Cardiac septum (tissue), 1 donor: ENCODE results near the gene SLC4A7. TPM values are rescaled to one million over a fixed set of nuclear protein-coding genes. Genes with fewer than 3 reads are reported as not detected.
A peak's percentile ranks its signal among the peaks of the same experiment; 100 is the strongest.
"Not testable (repeated sequence)": the region's sequence is repeated elsewhere in the genome, so short reads cannot be mapped to it uniquely, and the experiment has no call there.

Experiments used
- DNase-seq: peaks from one replicate; pipeline ENCODE4 v3.0.0-alpha.2; 2020; ENCODE audit warnings: low spot score
- intact Hi-C: fragments of 100-400 bp; cut with DNase I; formaldehyde crosslinking; loops from one replicate; pipeline ENCODE4 v1.14.0; 2022
- long read RNA-seq: library from polyadenylated mRNA; unstranded; transcript quantifications from one replicate; pipeline ENCODE4 v2.0.0, GENCODE V29; 2021
- total RNA-seq: library from RNA; stranded (reverse); fragmentation: NEBNext Ultra II Directional; extraction: Animal tissue kit (Norgen Biotek cat#: 25700); gene quantifications from one replicate; pipeline ENCODE4 v1.2.1, GENCODE V29; 2021
- donor health status: DM: no; HTN: no; CAD: no.

SLC4A7 gene
- total RNA-seq = 13.5 TPM
- long read RNA-seq, partial matches to known transcripts = 3 of 5 reads
- long read RNA-seq, other reads (novel, unspliced or antisense) = 1 of 5 reads

DNA sequence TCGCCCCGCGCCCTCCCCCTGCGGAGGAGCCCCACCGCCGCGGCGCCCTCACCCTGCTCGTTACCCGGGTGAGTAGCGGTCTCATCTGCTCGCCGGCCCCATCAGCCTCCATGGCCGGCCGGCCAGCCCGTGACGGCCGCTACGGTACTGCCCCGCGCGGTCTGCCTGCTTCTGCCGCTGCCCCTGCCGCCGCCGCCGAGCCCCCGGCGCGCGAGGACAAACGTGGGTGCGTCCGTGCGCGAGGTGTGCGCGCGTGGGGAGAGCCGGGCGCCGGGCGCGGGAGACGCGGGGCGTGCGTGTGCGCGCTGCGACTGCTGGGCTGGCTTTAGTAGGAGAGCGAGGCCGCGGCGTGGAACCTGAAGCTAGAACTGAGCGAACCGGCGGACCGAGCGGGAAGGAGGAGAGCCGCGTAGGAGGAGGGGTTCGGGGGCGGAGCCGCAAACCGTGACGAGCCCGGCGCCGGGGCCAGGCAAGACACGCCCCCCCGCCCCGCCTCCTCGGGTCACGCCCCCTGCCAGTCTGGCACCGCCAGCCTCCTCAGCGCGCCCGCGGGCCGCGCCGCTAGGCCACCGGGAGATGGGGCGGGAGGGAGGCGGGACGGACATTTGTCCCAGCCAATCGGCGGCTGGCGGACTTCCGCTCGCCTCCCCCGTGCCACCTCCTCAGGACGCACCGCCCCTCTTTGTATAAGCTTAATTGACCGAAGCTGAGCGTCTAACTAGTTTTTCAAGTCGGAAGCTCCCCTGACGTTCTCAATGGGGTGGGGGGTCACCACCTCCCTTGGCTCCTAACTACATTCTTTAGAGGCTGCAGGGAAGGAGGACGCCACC lies at the start of gene SLC4A7:
SLC4A7 (minus strand) TSS at position 370 of the 830 bp plus-strand sequence; CDS start at position 112, 258 bp downstream.
- DNase-seq = peak; percentile 99
- intact Hi-C loops = loop anchor here (5.0 kb wide), 2 partner anchors 38 to 148 kb away; no protein-coding TSS in a partner anchor

DNA sequence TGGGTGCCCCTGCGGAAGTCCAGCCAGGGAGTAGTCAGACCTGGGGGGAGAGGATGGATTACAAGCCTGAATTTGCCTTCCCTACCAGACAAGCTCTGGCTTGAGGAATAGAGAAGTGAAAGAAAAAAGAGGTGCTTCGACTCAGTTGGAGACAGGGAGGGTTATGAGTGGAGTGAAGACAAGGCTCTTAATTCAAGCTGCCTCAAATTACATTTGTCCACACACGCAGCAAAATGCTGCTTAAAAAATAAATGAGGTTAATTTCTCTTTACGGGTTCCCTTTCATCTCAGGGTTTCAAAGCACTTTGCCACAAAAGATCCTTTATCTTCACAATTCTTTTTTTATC lies 49.0 kb upstream of the SLC4A7 start:
- intact Hi-C loops = no loop called here
- DNase-seq = no peak

DNA sequence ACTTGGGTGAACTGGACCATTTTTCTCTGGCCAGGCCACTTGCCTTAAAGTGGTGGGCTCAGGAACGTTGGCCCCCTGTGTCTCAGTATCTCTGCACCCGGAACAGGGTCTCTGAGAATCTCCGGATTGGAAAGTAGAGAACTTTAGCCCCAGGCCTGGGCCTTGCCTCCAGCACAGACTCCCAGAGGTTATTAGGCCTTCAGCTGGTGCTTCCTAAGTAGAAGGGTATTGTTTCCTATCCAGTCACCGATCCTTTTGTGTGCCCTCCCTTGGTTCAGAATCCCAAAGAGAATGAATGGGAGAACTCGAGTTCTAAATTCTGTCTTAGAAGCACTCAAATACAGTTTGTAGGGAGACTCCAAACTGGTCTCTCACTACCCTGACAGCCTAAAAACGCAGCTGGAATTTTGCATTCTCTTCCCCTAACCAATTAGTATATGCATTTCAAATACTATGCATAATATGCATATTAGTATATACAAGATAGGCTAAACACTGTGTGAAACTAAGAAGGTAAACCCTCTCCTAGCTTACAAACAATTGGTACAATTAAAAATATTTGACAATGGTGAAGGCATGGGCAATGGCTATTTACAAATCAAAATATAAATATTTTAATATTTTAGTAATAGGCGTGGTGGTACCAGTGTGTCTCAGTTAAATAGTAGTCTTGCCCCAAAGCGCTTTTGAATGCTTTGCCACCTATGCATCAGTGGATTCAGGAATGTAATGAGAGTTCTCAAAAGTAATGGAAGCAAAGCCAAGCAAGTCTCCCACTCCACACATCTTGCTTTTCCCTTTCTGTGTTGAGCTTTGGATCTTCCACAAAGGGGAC lies 48.5 kb upstream of the SLC4A7 start:
- intact Hi-C loops = no loop called here
- no peak for DNase-seq

DNA sequence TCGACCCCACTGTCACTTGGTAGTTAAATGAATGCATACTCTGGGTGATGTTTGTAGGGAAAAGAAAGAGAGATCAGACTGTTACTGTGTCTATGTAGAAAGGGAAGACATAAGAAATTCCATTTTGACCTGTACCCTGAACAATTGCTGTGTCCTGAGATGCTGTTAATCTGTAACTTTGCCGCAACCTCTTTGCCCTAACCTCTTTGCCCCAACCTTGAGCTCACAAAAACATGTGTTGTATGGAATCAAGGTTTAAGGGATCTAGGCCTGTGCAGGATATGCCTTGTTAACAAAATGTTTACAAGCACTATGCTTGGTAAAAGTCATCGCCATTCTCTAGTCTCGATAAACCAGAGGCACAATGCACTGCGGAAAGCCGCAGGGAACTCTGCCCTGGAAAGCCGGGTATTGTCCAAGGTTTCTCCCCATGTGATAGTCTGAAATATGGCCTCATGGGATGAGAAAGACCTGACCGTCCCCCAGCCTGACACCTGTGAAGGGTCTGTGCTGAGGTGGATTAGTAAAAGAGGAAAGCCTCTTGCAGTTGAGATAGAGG lies 47.1 kb upstream of the SLC4A7 start:
- DNase-seq, intact Hi-C loops: not testable (repeated sequence)

DNA sequence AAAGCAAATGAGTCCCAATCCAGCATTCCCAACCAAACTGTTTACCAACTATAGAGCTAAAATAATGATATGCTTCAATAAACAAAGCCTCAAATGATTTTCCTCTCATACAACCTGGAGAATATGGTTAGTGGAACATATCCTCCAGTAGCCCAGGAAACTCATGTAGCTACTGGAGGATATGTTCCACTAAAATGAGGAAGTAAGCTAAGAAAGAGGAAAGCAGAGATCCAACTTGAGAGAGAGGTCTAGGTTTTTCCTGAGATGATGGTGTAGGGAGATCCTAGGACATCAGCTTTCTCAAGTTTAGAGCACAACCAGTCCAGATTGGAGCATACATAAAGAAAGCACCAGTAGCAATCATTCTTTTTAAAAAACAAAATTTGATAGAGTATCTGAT lies 44.6 kb upstream of the SLC4A7 start:
- intact Hi-C loops = no loop called here
- no peak for DNase-seq

DNA sequence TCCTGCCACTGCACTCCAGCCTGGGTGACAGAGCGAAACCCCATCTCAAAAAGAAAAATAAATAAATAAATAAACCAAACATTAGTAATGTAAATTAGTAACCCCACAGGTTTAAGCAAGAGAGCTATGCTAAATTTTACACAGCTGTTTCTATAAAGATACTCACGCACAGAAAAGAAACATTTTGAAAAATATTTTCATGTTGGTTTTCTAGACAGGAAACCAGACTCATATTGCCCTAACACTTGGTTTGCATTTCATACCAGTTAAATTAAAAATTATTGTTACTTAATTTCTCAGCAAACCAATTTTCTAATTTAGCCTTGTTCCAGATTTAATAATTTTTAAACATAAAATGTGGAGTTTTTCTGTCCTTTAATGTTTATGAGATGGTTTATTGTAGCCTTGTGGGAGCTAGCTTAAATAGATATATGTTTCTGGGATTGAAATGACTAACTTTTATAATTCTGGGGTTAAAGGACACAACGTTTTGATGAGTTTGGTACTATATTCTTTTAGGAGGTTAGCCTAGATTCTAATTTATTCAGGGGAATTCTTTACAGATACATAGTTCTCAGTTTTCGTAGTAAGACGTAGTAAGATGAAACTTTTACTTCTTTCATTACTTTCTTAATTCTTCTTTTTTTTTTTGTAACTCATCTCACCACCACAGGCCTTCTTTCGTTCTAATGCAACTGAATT lies 42.6 kb upstream of the SLC4A7 start:
- intact Hi-C loops = no loop called here
- DNase-seq = no peak

DNA sequence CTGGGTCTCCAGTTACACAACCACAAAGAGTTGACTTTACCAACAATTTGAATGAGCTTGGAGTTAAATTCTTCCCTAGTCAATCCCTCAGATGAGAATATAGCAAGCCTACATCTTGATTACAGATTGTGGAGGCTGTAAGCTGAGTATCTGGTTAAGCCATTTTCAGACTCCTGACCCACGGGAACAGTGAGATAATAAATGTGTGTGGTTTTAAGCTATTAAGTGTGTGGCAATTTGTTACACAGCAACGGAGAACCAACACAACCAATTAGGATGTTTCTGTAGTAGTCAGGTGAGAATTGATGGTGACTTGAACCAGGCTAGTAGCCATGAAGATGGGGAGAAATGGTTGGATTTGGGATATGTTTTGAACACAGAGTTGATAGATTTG lies 37.7 kb upstream of the SLC4A7 start:
- intact Hi-C loops = loop anchor here (5.0 kb wide), 1 partner anchor 40 kb away; the partner anchor contains the start of gene SLC4A7
- no peak for DNase-seq

DNA sequence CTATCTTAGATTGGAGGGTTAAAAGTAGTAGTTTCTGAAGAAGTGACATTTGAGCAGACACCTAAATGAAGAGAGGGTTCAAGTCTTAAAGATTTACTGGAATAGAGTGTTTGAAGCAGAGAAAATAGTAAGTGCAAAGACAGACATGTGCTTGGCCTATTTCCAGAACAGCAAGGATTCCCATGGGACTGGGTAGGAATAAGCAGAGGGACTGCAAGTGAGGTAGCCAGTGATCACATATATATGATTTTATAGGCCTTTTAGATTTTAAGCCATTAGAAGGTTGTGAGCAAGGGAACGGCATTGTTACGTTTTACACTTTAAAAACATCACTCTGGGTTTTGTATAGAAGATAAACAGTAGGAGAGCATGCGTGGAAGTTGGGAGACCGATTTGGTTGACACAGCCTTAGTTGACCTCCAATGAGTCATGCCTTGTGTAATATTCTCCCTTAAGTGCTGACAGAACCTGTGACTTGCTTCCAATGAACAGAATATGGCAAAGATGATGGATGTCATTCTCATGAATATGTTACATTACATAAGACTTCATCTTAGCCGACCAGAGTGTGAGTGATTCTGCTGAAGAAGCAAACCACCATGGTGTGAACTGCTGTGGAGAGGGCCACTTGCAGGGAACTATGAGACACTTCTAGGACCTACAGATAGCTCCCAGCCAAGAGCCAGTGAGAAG lies 37.1 kb upstream of the SLC4A7 start:
- intact Hi-C loops = loop anchor here (5.0 kb wide), 1 partner anchor 39 kb away; the partner anchor contains the start of gene SLC4A7
- no peak for DNase-seq

DNA sequence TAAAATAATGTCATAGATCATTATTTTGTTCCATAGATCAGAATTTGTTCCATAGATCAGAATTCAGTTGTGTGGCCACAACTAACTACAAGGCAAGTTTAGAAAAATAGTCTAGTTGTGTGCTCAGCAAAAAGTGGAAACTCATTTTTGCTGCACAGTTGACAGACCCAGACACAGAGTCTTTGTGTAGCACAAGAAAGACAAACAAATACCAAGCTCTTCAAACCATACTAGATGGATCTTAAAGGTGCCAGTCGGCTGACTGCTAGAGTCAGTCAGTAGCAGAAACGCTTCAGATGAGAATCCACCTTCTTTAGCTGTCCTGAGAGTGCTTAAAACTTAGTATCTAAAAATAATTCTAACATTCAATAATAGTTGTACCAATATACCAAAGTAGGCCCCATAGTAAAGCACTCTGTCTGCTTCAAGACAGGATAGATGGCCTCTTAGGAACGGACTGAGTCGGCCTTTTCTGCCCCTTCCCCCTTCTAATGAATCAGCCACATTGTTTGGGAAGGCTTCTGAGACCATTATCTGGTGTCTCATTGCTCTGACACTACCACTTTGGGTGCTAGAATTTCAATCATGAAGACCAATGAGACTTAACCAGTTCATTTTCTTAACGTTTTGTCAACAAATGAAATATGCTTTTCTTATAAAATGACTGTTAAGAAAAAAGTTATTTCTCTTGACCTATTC lies 27.7 kb upstream of the SLC4A7 start:
- DNase-seq = no peak

DNA sequence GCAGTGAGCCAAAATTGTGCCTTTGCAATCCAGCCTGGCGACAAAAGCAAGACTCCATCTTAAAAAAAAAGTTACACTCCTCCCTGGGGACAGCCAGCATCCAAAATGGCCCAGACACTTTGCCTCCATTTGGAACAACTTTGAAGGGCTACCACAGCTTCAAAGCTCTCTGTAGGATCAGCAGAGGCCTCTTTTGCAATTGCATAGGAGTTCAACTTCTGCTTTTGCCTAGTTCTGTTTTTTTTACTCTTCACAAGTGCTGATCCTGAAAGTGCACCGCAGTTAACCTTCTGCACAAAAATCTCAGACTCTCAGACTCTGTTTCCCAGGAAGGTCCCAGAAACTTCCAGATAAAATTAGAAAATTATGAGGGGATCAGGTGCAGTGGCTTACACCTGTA lies 25.2 kb upstream of the SLC4A7 start:
- intact Hi-C loops = no loop called here
- DNase-seq = no peak

More for the DNA sequence above, 27.7 kb upstream of the SLC4A7 start:
- intact Hi-C loops = no loop called here

DNA sequence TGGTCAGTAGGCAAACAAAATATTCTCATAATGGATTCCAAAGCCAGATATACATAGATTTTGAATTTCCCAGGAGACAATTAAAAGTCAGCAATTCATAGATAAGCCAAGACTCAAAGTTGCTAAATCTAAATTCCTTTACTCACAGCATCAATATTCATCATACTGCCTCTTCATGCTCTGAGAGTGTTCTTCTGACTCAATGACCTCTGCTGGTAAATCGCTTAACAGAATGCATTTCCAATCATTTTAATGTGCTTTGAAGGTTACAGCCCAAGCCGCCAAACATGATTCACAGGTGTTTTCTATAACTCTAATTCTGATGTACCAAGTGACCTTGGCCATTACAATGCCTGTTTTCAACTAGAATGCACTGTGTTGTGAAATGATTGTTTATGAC lies 24.2 kb upstream of the SLC4A7 start:
- DNase-seq = no peak
- intact Hi-C loops = no loop called here

DNA sequence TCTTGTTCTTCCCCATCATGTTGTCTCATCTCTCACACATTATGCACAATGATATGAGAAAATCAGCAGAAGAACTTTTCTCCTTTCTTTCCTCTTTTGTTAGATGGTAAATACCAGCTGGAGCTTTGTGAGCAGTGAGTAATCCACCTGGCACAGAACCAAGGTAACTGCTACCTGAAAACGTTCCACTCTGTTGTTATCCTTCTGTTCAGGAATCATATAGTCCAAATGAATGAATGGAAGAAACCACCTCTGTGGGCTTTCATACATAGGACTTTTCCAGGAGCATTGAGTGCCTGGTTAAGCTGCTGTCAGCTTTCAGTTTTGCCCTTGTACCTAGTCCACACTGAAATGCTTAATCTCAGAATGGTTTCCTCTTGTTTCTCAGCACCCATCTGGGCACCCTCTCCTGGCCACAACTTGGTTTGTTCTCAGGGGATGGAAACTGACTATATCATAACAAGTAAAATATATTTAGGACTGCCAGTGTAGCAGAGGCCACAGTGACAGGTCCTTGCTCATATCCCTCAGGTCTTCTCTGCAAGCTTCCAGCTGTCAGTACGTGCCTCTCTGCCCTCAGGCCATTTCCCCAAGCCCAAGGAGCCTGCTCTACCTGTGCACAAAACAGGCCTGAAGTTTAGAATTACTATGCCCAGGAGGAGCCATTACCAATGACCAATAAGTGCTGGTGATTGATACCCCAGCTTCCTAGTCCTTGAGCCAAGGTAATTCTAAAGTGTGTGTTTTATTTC lies 23.5 kb upstream of the SLC4A7 start:
- intact Hi-C loops = no loop called here
- no peak for DNase-seq

DNA sequence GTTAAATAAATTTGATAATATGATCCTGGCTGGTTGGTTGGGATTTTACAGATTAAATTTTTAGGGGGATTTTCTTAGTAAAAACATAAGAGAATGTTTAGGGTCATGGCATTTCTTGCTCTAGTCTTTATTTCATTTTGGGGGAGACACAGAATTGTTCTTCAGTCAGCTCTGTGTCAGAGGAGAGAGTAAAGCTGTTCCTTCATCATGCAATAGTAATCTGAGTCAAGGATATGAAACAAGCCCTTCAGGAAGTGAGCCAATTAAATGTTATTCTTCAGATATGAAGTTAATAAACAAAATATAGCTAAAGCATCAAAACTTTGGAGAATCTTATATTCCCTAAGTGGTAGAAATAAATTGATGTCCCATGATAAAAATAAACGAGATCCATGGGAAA lies 22.9 kb upstream of the SLC4A7 start:
- intact Hi-C loops = no loop called here
- DNase-seq = no peak

DNA sequence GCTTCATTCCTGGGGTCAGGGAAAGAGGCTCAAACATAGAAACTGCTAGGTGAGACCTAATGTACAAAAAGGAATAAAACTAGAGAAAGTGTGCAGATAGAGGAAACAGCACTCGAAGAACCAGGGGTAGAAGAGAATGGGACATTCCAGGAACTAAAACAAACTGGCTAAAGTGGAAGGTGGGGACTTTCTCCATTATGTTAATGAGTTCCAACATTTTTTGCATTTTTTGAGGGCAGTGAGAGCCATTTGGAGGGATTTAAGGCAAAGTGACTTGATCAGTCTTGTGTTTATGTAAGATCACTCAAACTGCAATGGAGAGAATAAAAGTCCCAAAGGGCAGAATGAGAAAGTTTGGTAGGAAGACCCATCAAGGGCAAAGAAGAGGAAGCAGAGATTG lies 20.6 kb upstream of the SLC4A7 start:
- no peak for DNase-seq
- intact Hi-C loops = no loop called here

DNA sequence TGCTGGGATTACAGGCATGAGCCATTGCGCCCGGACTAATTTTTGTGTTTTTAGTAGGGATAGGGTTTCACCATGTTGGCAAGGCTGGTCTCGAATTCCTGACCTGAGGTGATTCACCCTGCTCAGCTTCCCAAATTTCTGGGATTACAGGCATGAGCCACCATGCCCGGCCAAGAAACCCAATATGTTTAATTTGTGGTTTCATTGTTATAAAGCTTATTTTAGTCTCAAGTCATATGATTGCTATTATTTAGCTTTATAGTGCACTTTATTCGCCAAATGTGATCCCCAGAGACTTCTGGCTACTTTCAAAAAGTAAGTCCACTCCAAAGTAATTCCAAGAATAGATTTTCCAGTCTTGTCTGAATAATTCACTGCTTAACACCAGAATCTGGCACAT lies 19.3 kb upstream of the SLC4A7 start:
- intact Hi-C loops = no loop called here

DNA sequence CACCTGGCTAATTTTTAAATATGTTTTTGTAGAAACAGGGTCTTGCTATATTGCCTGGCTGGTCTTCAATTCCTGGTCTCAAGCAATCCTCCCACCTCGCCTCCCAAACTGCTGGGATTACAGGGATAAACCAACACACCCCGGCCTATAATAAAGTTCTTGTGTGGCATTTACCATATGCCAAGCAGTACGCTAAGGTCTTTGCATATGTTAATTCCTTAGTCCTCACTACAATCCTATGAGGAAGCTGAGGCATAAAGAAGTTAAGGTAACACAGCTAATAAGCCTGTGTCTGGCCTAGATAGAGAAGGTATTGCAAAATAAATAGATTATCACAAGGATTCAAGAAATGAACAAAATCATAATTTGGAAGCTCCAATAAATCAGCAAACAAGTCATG lies 17.6 kb upstream of the SLC4A7 start:
- intact Hi-C loops = no loop called here
- DNase-seq = no peak

More for the DNA sequence above, 19.3 kb upstream of the SLC4A7 start:
- no peak for DNase-seq

DNA sequence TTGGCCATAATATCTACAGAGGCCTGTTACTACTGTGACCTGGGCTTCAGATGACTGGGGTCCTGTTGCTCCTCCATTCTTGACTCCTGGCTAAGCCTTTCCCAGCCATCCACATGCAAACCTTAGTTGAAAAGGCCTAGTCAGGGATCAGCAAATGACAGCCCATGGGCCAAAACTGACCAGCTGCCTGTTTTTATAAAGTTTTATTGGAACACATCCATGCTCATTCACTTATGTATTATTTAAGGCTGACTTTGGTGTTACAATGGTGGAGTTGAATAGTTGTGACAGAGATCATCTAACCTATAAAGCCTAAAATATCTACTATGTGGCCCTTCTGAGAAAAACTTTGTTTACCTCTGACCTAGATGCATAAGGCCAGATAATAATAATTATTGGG lies 16.8 kb upstream of the SLC4A7 start:
- intact Hi-C loops = no loop called here

DNA sequence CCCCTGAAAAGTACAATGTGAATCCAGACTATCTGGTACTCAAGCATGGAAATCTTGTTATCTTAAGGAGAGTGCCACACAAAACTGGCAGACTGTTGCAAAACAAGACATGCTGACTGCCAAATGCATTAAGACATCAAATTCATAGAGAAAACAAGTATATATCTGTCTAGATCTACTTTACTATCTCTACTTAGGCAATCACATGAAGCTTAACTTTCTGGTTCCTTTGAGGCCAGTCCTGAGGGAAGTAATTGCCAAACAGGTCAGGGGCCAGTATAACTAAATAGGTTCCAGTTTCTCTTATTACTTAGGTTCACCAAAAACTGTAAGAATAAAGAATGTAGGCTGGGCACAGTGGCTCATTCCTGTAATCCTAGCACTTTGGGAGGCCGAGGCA lies 15.9 kb upstream of the SLC4A7 start:
- intact Hi-C loops = no loop called here
- no peak for DNase-seq

More for the DNA sequence above, 16.8 kb upstream of the SLC4A7 start:
- DNase-seq = no peak
